ENCODE results near the gene SEZ6L2. TPM values are rescaled to one million over a fixed set of nuclear protein-coding genes. Genes with fewer than 3 reads are reported as not detected.

The SEZ6L2 gene
- 17.0 to 21.8 TPM (median 20.7 TPM) in 5 replicates for total RNA-seq (2022; extraction: Qiagen RNA extraction; ENCODE audit: low read depth)

GRCh38 chr16:29899516-29900101 is at the start of gene SEZ6L2:
TSS of gene SEZ6L2 (minus strand) at chr16:29899550. CDS start at chr16:29899019, 531 bp downstream.

DNA sequence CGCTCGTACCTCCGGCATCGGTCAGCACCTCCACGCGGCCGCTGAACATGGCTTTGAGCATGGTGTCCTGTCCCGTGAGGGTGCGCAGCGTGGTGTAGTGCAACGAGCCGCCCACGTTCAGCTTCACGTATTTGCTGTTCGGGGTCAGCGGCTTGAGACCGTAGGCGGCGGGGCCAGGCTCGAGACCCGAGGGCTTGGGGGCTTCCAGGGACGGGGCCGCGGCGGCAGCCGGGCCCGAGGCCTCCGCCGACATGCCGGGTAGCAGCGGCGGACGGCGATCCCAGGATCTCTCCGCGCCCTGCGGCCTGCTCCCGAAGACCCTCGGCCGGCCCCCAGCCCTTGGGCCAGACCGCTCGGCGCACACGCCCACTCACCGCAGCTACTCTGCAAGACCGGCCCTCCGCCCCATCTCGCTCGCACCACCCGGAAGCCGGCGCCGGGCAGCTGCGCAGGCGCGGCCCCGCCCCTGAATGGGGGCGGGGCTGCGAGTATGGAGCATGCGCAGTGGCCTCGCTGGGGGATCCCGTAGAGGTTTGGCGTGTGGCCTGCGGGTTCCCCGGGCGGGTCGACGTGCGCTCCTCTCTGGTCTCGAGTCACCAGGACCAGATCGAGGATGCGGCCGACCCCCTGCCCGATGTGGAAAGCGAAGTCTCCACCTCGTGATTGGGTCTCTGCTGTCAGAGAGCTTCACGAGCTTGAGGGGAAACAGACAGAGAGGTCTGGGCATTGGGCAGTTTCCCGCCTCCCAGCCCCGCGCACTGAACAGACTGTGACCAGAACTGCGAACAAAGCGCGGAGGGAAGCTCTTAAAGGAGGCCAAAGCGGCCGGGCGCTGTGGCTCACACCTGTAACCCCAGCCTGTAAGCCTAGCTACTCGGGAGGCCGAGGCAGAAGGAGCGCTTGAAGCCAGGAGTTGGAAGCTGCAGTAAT is 26.7 kb upstream of the SEZ6L2 start, which contains the start of gene KCTD13:
TSS of gene KCTD13 (minus strand) at position 446 of the 930 bp plus-strand sequence. CDS start at position 253, 193 bp downstream.

DNA sequence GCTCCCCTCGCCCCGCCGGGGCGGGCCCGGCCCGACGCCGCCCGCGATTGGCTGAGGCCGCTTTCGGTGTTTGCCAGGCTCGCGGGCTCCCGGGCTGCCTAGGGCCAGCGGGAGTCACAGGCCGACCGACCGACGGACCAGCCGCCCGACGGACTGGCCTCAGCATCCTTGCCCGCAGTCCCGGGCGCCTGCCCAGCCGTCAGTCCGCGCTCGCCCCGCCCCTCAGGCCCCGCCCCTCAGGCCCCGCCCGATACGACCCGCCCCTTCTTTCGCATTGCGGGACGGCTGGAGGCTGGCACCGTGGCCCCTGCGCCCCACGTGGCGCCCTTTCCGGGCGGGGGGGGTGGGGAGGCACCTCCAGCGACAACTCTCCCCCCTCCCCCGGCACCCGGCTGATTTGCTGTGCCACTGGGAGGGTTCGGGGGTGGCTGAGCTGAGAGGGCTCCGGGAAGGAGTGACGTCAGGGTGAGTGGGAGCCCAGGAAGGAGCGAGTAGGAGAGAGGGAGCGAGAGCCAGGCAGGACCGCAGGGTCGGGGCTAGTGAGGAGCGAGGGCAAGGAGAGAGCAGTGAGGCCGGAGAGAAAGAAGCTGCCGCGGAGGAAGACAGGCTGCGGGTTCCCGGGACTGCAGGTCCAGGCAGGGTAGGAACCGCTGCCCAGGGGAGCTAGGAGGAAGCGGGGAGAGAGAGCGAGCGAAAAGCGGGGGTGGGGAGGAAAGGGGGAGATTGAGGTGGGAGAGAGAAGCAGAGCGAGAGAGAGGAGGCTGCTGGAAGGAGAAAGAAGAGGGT is 945 bp upstream of the SEZ6L2 start, which contains the start of gene ASPHD1:
TSS of gene ASPHD1 (plus strand) at position 387 of the 786 bp plus-strand sequence. CDS start 484 bp downstream, outside the sequence.

DNA sequence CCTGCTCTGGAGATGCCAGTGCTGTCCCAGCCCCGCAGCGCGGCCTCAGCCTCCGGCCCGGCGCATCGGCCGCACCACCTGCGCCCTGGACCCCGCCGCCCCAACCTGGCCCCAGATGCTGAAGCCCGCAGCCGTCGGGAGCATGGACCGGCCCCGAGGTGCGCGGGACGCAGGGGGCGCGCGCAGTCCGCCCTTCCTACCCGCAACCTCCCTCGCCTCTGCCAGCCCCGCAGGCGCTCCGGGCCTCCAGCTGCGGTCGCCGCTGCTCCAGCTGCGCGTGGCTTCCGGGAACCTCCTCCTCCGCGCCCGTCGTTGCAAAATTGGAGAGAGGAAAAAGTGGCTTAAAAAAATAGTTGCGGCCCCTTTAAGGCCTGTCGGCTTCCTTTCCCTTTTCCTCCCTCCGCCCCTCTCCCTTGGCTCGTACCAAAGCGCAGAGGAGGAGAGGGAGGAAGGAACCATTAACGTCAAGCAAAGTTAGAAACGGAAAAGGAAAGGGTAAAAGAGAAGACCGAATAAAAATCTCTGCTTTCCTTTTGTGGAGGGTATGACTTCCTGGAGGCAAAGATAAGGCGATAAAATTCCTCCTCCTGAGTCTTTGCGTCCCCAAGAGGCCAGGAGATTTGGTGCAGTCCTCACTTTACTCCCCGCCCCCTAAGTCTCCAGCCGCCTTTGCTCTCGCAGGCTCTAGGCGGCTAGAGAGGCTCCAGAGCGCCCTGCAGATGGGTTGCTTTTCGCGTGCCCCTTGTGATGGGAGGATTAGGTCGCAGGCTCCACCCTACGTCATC is 36.3 kb downstream of the SEZ6L2 start, which contains the start of gene CDIPT:
TSS of gene CDIPT (minus strand) at position 343 of the 785 bp plus-strand sequence. CDS start 369 bp downstream, outside the sequence.

Other genes starting within 250 kb of the SEZ6L2 start
- not detected in 5 replicates for gene SPN, start 236.3 kb downstream of the SEZ6L2 start, total RNA-seq (2022; extraction: Qiagen RNA extraction; ENCODE audit: low read depth)
- gene QPRT, start 220.4 kb downstream of the SEZ6L2 start, total RNA-seq (2022; extraction: Qiagen RNA extraction; ENCODE audit: low read depth) = 0.56 to 1.4 TPM (median 0.76 TPM) in 5 replicates
- gene C16orf54, start 153.6 kb downstream of the SEZ6L2 start, total RNA-seq (2022; extraction: Qiagen RNA extraction; ENCODE audit: low read depth) = not detected in 5 replicates
- not detected in 5 replicates for gene ZG16, start 121.3 kb downstream of the SEZ6L2 start, total RNA-seq (2022; extraction: Qiagen RNA extraction; ENCODE audit: low read depth)
- gene KIF22, start 108.8 kb downstream of the SEZ6L2 start, total RNA-seq (2022; extraction: Qiagen RNA extraction; ENCODE audit: low read depth) = 78.8 to 94.4 TPM (median 85.8 TPM) in 5 replicates
- 131 to 168 TPM (median 160 TPM) in 5 replicates for gene MAZ, start 93.0 kb downstream of the SEZ6L2 start, total RNA-seq (2022; extraction: Qiagen RNA extraction; ENCODE audit: low read depth)
- gene PRRT2, start 87.4 kb downstream of the SEZ6L2 start, total RNA-seq (2022; extraction: Qiagen RNA extraction; ENCODE audit: low read depth) = 0.18 to 0.44 TPM (median 0.31 TPM) in 5 replicates
- 36.8 to 45.5 TPM (median 40.2 TPM) in 5 replicates for gene PAGR1, start 83.4 kb downstream of the SEZ6L2 start, total RNA-seq (2022; extraction: Qiagen RNA extraction; ENCODE audit: low read depth)
- 123 to 143 TPM (median 140 TPM) in 5 replicates for gene MVP, start 79.1 kb downstream of the SEZ6L2 start, total RNA-seq (2022; extraction: Qiagen RNA extraction; ENCODE audit: low read depth)
- 63.2 to 92.0 TPM (median 89.5 TPM) in 5 replicates for gene CDIPT, start 36.3 kb downstream of the SEZ6L2 start, total RNA-seq (2022; extraction: Qiagen RNA extraction; ENCODE audit: low read depth)
- 15.9 to 27.5 TPM (median 23.8 TPM) in 5 replicates for gene ASPHD1, start 938 bp upstream of the SEZ6L2 start, total RNA-seq (2022; extraction: Qiagen RNA extraction; ENCODE audit: low read depth)
- gene KCTD13, start 26.7 kb upstream of the SEZ6L2 start, total RNA-seq (2022; extraction: Qiagen RNA extraction; ENCODE audit: low read depth) = 12.0 to 15.6 TPM (median 15.4 TPM) in 5 replicates
- 81.2 to 101 TPM (median 94.7 TPM) in 5 replicates for gene TMEM219, start 62.5 kb upstream of the SEZ6L2 start, total RNA-seq (2022; extraction: Qiagen RNA extraction; ENCODE audit: low read depth)
- gene TAOK2, start 74.3 kb upstream of the SEZ6L2 start, total RNA-seq (2022; extraction: Qiagen RNA extraction; ENCODE audit: low read depth) = 24.7 to 33.4 TPM (median 31.0 TPM) in 5 replicates
- gene HIRIP3, start 96.1 kb upstream of the SEZ6L2 start, total RNA-seq (2022; extraction: Qiagen RNA extraction; ENCODE audit: low read depth) = 13.9 to 14.9 TPM (median 14.3 TPM) in 5 replicates
- 95.8 to 108 TPM (median 104 TPM) in 5 replicates for gene INO80E, start 96.7 kb upstream of the SEZ6L2 start, total RNA-seq (2022; extraction: Qiagen RNA extraction; ENCODE audit: low read depth)
- 1.7 to 2.3 TPM (median 1.9 TPM) in 5 replicates for gene DOC2A, start 111.5 kb upstream of the SEZ6L2 start, total RNA-seq (2022; extraction: Qiagen RNA extraction; ENCODE audit: low read depth)
- gene C16orf92, start 123.6 kb upstream of the SEZ6L2 start, total RNA-seq (2022; extraction: Qiagen RNA extraction; ENCODE audit: low read depth) = not detected in 5 replicates
- 0.10 to 0.31 TPM (median 0.23 TPM) in 5 replicates for gene TLCD3B, start 131.7 kb upstream of the SEZ6L2 start, total RNA-seq (2022; extraction: Qiagen RNA extraction; ENCODE audit: low read depth)
- gene ALDOA, start 166.2 kb upstream of the SEZ6L2 start, total RNA-seq (2022; extraction: Qiagen RNA extraction; ENCODE audit: low read depth) = 1,570 to 1,920 TPM (median 1,807 TPM) in 5 replicates
- 125 to 145 TPM (median 144 TPM) in 5 replicates for gene PPP4C, start 176.4 kb upstream of the SEZ6L2 start, total RNA-seq (2022; extraction: Qiagen RNA extraction; ENCODE audit: low read depth)
- 0.13 to 0.25 TPM (median 0.18 TPM) in 5 replicates for gene TBX6, start 192.4 kb upstream of the SEZ6L2 start, total RNA-seq (2022; extraction: Qiagen RNA extraction; ENCODE audit: low read depth)
- gene YPEL3, start 196.7 kb upstream of the SEZ6L2 start, total RNA-seq (2022; extraction: Qiagen RNA extraction; ENCODE audit: low read depth) = 5.5 to 8.8 TPM (median 8.1 TPM) in 5 replicates
- 1.4 to 2.4 TPM (median 2.1 TPM) in 5 replicates for gene GDPD3, start 214.0 kb upstream of the SEZ6L2 start, total RNA-seq (2022; extraction: Qiagen RNA extraction; ENCODE audit: low read depth)
- 32.6 to 35.7 TPM (median 33.8 TPM) in 5 replicates for gene MAPK3, start 223.7 kb upstream of the SEZ6L2 start, total RNA-seq (2022; extraction: Qiagen RNA extraction; ENCODE audit: low read depth)